Breast epithelium (tissue), 4 donors: ENCODE data around the gene NT5DC4. TPM values are rescaled to one million over a fixed set of nuclear protein-coding genes. Genes with fewer than 3 reads are reported as not detected.

ENCODE experiments used
- DNase-seq, 2 donors: peaks; one replicate each; pipeline ENCODE4 v3.0.0-alpha.2; 2019; ENCODE audit warnings: low spot score in 2 of 2
- H3K27ac ChIP-seq, 2 donors: fragments of 200-600 bp; sonication (generic) in 1 of 2; one replicate each; pipeline ENCODE4 v1.5.1; 2016 to 2019; ENCODE audit warnings: mild to moderate bottlenecking in 1 of 2
- H3K27me3 ChIP-seq, 2 donors: fragments of 200-600 bp; sonication (generic) in 1 of 2; one replicate each; pipeline versions ENCODE4 v1.5.1 to v1.6.0; 2017 to 2019; ENCODE audit warnings: control low read depth in 1 of 2, mild to moderate bottlenecking in 1 of 2
- H3K36me3 ChIP-seq: fragments of 200-600 bp; one replicate; pipeline ENCODE4 v1.5.1; 2019
- H3K4me1 ChIP-seq, 2 donors: fragments of 200-600 bp; sonication (generic); one replicate each; pipeline ENCODE4 v1.5.1; 2016 to 2019; ENCODE audit warnings: control low read depth in 1 of 2
- H3K4me3 ChIP-seq, 3 donors: fragments of 200-600 bp; sonication (generic); 1 replicate in 2 of 3; 2 replicates in 1 of 3; pipeline ENCODE4 v1.5.1; 2016 to 2019; ENCODE audit warnings: mild to moderate bottlenecking in 3 of 3, moderate library complexity in 2 of 3
- H3K9me3 ChIP-seq, 2 donors: fragments of 200-600 bp; sonication (generic) in 1 of 2; one replicate each; pipeline ENCODE4 v1.5.1; 2016 to 2019; ENCODE audit warnings: control low read depth in 1 of 2
- POLR2A ChIP-seq: fragments of 450-650 bp; IDR thresholded peaks from one replicate; pipeline ENCODE4 v1.6.1; 2016; ENCODE audit warnings: antibody characterized with exemption, mild to moderate bottlenecking, moderate library complexity
- POLR2AphosphoS5 ChIP-seq, 3 donors: sonication (generic); formaldehyde crosslinking; IDR thresholded peaks; one replicate each; pipeline ENCODE4 v1.6.1; 2017; ENCODE audit warnings: antibody characterized with exemption in 3 of 3
- intact Hi-C: fragments of 100-400 bp; cut with DNase I; formaldehyde crosslinking; loops from one replicate; pipeline ENCODE4 v1.15.1; 2023; ENCODE audit warnings: low total_unique reads
- total RNA-seq, 3 donors: library from RNA; depleted of rRNA; stranded (reverse); fragments of >200 nt; gene quantifications; one replicate each; pipeline ENCODE4 v1.1.0, GENCODE V29; 2016
- TF ChIP-seq, protein P1 (sequence below), 3 donors: fragments of 450-650 bp; IDR thresholded peaks; one replicate each; pipeline ENCODE4 v1.5.1; 2016 to 2017; ENCODE audit warnings: antibody characterized with exemption in 3 of 3, mild to moderate bottlenecking in 3 of 3, moderate library complexity in 3 of 3

The NT5DC4 gene
- total RNA-seq, 3 donors from 2014 or later = not detected

DNA sequence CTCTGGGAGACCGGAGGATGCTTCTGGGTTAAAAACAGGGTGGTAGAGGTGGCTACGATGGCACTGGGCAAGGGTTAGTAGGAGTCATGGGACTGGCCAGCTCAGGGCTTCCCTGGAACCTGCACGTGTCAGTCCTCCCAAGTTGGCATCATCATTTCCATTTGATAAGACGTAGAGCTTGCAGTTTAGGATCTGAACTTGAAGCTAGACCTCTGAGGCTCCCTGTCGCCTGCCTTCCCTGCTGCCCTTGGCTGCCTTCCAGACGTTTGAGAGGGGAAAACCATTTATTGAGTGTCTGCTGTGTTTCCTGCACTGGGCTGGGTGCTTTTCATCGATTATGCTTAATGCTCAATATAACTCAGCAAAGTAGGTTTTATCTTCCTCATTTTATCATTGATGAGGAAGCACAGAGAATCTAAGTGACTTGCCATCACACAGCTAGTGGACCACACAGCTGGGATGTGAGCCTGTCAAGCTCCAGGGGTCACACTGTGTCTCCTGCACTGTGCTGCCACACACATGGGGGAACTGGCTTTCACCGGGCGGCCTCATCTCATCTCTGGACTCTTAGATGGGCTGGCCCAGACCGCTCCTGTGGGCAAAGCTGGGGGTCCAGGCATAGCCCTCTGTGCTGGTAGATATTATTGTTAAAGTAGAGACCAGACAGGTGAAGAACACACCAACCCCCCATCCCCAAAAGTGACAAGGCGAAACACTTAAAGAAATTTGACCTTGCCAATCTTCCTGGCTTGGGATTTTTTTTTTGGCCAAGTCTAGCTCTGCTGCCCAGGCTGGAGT, 7.8 kb downstream of the NT5DC4 start:
- DNase-seq = no peak
- TF ChIP-seq POLR2A (no peak), POLR2AphosphoS5 (IDR thresholded peaks at IDR 0.05) (no peak)
- TF ChIP-seq, protein P1, sequence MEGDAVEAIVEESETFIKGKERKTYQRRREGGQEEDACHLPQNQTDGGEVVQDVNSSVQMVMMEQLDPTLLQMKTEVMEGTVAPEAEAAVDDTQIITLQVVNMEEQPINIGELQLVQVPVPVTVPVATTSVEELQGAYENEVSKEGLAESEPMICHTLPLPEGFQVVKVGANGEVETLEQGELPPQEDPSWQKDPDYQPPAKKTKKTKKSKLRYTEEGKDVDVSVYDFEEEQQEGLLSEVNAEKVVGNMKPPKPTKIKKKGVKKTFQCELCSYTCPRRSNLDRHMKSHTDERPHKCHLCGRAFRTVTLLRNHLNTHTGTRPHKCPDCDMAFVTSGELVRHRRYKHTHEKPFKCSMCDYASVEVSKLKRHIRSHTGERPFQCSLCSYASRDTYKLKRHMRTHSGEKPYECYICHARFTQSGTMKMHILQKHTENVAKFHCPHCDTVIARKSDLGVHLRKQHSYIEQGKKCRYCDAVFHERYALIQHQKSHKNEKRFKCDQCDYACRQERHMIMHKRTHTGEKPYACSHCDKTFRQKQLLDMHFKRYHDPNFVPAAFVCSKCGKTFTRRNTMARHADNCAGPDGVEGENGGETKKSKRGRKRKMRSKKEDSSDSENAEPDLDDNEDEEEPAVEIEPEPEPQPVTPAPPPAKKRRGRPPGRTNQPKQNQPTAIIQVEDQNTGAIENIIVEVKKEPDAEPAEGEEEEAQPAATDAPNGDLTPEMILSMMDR (IDR thresholded peaks at IDR 0.05) = no peak

GRCh38 chr2:112730216-112730615, 9.4 kb downstream of the NT5DC4 start:
- Histone ChIP-seq H3K9me3 (no peaks in the 10 kb centered on the region), H3K4me3 (no peak overlapping the region), H3K4me1 (no peaks in the 10 kb centered on the region), H3K27ac (no peak overlapping the region), H3K36me3 (no peaks in the 10 kb centered on the region), H3K27me3 (peaks cover 0 to 3% of the 10 kb centered on the region in 2 donors)
- TF ChIP-seq, protein P1 (IDR thresholded peaks at IDR 0.05) = no peak
- TF ChIP-seq POLR2A (no peak), POLR2AphosphoS5 (IDR thresholded peaks at IDR 0.05) (no peak)
- intact Hi-C loops = no loop called here
- no peak for DNase-seq

More for the DNA sequence above, 7.8 kb downstream of the NT5DC4 start:
- peaks cover 0 to 3% of the 10 kb centered on the region in 2 donors for H3K27me3 ChIP-seq
- H3K36me3 ChIP-seq = no peaks in the 10 kb centered on the region
- H3K4me3 ChIP-seq = no peak overlapping the region
- H3K27ac ChIP-seq = no peak overlapping the region
- H3K9me3 ChIP-seq = no peaks in the 10 kb centered on the region
- intact Hi-C loops = loop anchor here (10.0 kb wide), 1 partner anchor 134 kb away; no protein-coding TSS in a partner anchor
- no peaks in the 10 kb centered on the region for H3K4me1 ChIP-seq

DNA sequence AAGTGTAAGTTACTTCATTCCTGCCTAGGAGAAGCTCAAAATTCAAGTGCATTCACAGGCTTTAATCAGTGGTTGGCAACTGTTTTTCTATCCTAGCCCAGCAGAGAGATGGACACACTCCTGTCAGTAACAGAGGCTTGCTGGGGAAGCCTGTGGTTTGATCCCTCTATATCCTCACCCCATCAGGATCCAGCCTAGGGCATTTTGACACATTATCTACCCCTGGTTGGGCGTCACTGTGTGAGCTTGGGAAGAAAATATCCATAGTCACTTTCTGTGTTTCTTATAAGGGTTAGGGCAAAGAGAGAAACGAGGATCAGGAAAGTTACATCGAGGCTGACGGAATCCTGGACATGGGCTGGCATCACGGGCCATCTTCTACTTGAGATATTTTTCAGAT, 10.0 kb downstream of the NT5DC4 start:
- no peak for TF ChIP-seq POLR2A
- no peak for TF ChIP-seq POLR2AphosphoS5 (IDR thresholded peaks at IDR 0.05)
- TF ChIP-seq, protein P1 (IDR thresholded peaks at IDR 0.05) = no peak
- H3K4me3 ChIP-seq = no peak overlapping the region
- H3K4me1 ChIP-seq = no peaks in the 10 kb centered on the region
- intact Hi-C loops = no loop called here
- H3K9me3 ChIP-seq = no peaks in the 10 kb centered on the region
- no peaks in the 10 kb centered on the region for H3K36me3 ChIP-seq
- peaks cover 0 to 3% of the 10 kb centered on the region in 2 donors for H3K27me3 ChIP-seq
- DNase-seq = no peak
- no peak overlapping the region for H3K27ac ChIP-seq

GRCh38 chr2:112731479-112731878, 10.7 kb downstream of the NT5DC4 start:
- no peak for DNase-seq
- Histone ChIP-seq H3K36me3 (no peaks in the 10 kb centered on the region), H3K27me3 (peaks cover 0 to 3% of the 10 kb centered on the region in 2 donors), H3K27ac (no peak overlapping the region), H3K4me3 (no peak overlapping the region), H3K9me3 (no peaks in the 10 kb centered on the region), H3K4me1 (no peaks in the 10 kb centered on the region)
- intact Hi-C loops = no loop called here
- TF ChIP-seq, protein P1 (IDR thresholded peaks at IDR 0.05) = no peak

- DNase-seq = no peak
- Histone ChIP-seq H3K36me3 (no peaks in the 10 kb centered on the region), H3K27me3 (peaks cover 0 to 3% of the 10 kb centered on the region in 2 donors), H3K9me3 (no peaks in the 10 kb centered on the region), H3K4me3 (no peak overlapping the region), H3K27ac (no peak overlapping the region), H3K4me1 (no peaks in the 10 kb centered on the region)
- intact Hi-C loops = no loop called here
- TF ChIP-seq POLR2A = no peak
- TF ChIP-seq, protein P1 (IDR thresholded peaks at IDR 0.05) = no peak
- no peak for TF ChIP-seq POLR2AphosphoS5 (IDR thresholded peaks at IDR 0.05)
These were observed 12.6 kb downstream of the NT5DC4 start for GRCh38 chr2:112733456-112733855.
